B cell (primary cell): ENCODE results near the gene VIPAS39. TPM values are rescaled to one million over a fixed set of nuclear protein-coding genes. Genes with fewer than 3 reads are reported as not detected.

Experiments
- ATAC-seq: fragments of 200-7000 bp; cut with Tn5 transposase; one replicate; pipeline ENCODE4 v1.10.0; 2021; ENCODE audit warnings: low read depth, mild to moderate bottlenecking, moderate number of reproducible peaks, moderate library complexity
- CTCF ChIA-PET: fragments of 350-600 bp; sonication (Branson Sonifier 250); formaldehyde crosslinking; loops from one replicate; lab custom pipeline; 2021; ENCODE audit warnings: antibody characterized with exemption, inconsistent platforms; lab: Charles Lee
- POLR2A ChIA-PET: fragments of 350-600 bp; sonication (Branson Sonifier 250); formaldehyde crosslinking; loops from one replicate; lab custom pipeline; 2021; ENCODE audit warnings: antibody characterized with exemption; lab: Charles Lee
- DNase-seq: peaks from one replicate; pipeline ENCODE4 v3.0.0; 2013
- H2AFZ ChIP-seq: 2 replicates; pipeline ENCODE4 v1.6.1; 2012; ENCODE audit warnings: mild to moderate bottlenecking, low read depth, low read length; ENCODE audit not compliant: insufficient read depth, poor library complexity, severe bottlenecking
- H3K27ac ChIP-seq, 2 donors: 1 replicate in 1 of 2; 2 replicates in 1 of 2; pipeline ENCODE4 v1.5.1; 2012 to 2013; ENCODE audit warnings: low read length in 2 of 2, mild to moderate bottlenecking in 2 of 2, moderate library complexity in 1 of 2
- H3K27me3 ChIP-seq, 4 experiments: fragments of 200-600 bp in 1 of 4; sonication (generic) in 1 of 4; replicated peaks in 1 of 4; 1 replicate in 2 of 4; 2 replicates in 2 of 4; pipeline versions ENCODE4 v1.6.1 to v1.7.0; 2013 to 2016; ENCODE audit warnings: low read length in 3 of 4, mild to moderate bottlenecking in 2 of 4, mixed read lengths in 1 of 4, moderate library complexity in 1 of 4; ENCODE audit not compliant: insufficient read depth in 4 of 4, control insufficient read depth in 3 of 4; ENCODE audit errors: control extremely low read depth in 1 of 4
- H3K36me3 ChIP-seq, 2 experiments: replicated peaks in 1 of 2; 1 replicate in 1 of 2; 2 replicates in 1 of 2; pipeline versions ENCODE4 v1.6.1 to v1.7.1; 2013; ENCODE audit warnings: low read length in 1 of 2; ENCODE audit not compliant: insufficient read depth in 2 of 2, control insufficient read depth in 1 of 2; ENCODE audit errors: control extremely low read depth in 1 of 2, extremely low read depth in 1 of 2
- H3K4me1 ChIP-seq, 2 donors: fragments of 200-600 bp in 1 of 2; sonication (generic) in 1 of 2; 1 replicate in 1 of 2; 2 replicates in 1 of 2; pipeline versions ENCODE4 v1.5.1 to v1.6.1; 2013 to 2017; ENCODE audit warnings: low read length in 2 of 2; ENCODE audit not compliant: control insufficient read depth in 2 of 2, insufficient read depth in 2 of 2
- H3K4me2 ChIP-seq: replicated peaks from 2 replicates; pipeline ENCODE3; 2012; ENCODE audit warnings: mild to moderate bottlenecking, low read depth, low read length; ENCODE audit not compliant: poor library complexity, severe bottlenecking
- H3K4me3 ChIP-seq, 5 experiments: fragments of 200-600 bp in 1 of 5; sonication (generic) in 1 of 5; 1 replicate in 3 of 5; 2 replicates in 2 of 5; pipeline versions ENCODE4 v1.5.1 to v1.7.0; 2011 to 2016; ENCODE audit warnings: low read length in 4 of 5, mild to moderate bottlenecking in 4 of 5, low read depth in 2 of 5, control low read depth in 1 of 5, moderate library complexity in 1 of 5; ENCODE audit not compliant: insufficient read depth in 1 of 5; ENCODE audit errors: control extremely low read depth in 1 of 5, extremely low read depth in 1 of 5
- H3K79me2 ChIP-seq: fragments of 200-600 bp; sonication (generic); one replicate; pipeline ENCODE4 v1.6.0; 2016; ENCODE audit warnings: low read length; ENCODE audit not compliant: control insufficient read depth, insufficient read depth
- H3K9ac ChIP-seq: fragments of 200-600 bp; sonication (generic); 2 replicates; pipeline ENCODE4 v1.6.1; 2017; ENCODE audit warnings: mild to moderate bottlenecking, low read length, moderate library complexity
- H3K9me3 ChIP-seq, 3 donors: one replicate each; pipeline versions ENCODE4 v1.6.1 to v1.7.1; 2013; ENCODE audit warnings: low read length in 2 of 3; ENCODE audit not compliant: control insufficient read depth in 2 of 3, insufficient read depth in 1 of 3; ENCODE audit errors: control extremely low read depth in 1 of 3
- H4K20me1 ChIP-seq: 2 replicates; pipeline ENCODE4 v1.6.0; 2012; ENCODE audit warnings: mild to moderate bottlenecking, low read length; ENCODE audit not compliant: insufficient read depth, control insufficient read depth, poor library complexity, severe bottlenecking
- H3K27ac Mint-ChIP-seq: one replicate; pipeline ENCODE4 v1.8.0; 2021; ENCODE audit warnings: mixed read lengths
- H3K27me3 Mint-ChIP-seq: one replicate; pipeline ENCODE4 v1.8.0; 2021; ENCODE audit warnings: mixed read lengths
- H3K4me1 Mint-ChIP-seq: one replicate; pipeline ENCODE4 v1.8.0; 2021; ENCODE audit warnings: mixed read lengths
- H3K4me3 Mint-ChIP-seq: one replicate; pipeline ENCODE4 v1.8.0; 2021; ENCODE audit warnings: mixed read lengths
- H3K9me3 Mint-ChIP-seq: one replicate; pipeline ENCODE4 v1.8.0; 2022; ENCODE audit warnings: mixed read lengths; ENCODE audit not compliant: insufficient read depth
- EZH2 ChIP-seq: IDR thresholded peaks from 2 replicates; pipeline ENCODE4 v1.6.1; 2012; ENCODE audit warnings: borderline replicate concordance, low read depth, mild to moderate bottlenecking, moderate library complexity, low read length; ENCODE audit not compliant: insufficient read depth, poor library complexity, severe bottlenecking
- WGBS: methylation state at CpG from one replicate; pipeline ENCODE4 v1.1.5; 2013; ENCODE audit warnings: missing lambda C conversion rate; ENCODE audit not compliant: insufficient coverage; 5-methylcytosine and 5-hydroxymethylcytosine counted together
- intact Hi-C: fragments of 100-400 bp; cut with micrococcal nuclease; formaldehyde crosslinking; loops from one replicate; pipeline ENCODE4 v1.10.0; 2022
- polyA plus RNA-seq: library from polyadenylated mRNA; depleted of rRNA; stranded (reverse); fragments of >200 nt; gene quantifications from 2 replicates; pipeline ENCODE4 v1.2.3, GENCODE V29; 2012
- total RNA-seq, 2 donors: library from RNA; stranded (reverse); fragments of 120-200 nt in 1 of 2; gene quantifications; 1 replicate in 1 of 2; 2 replicates in 1 of 2; pipeline versions ENCODE4 v1.2.3 to v1.2.4, GENCODE V29; 2013 to 2022
- TF ChIP-seq, protein P1 (sequence below): fragments of 200-600 bp; IDR thresholded peaks from one replicate; pipeline ENCODE4 v1.8.0; 2022; ENCODE audit warnings: antibody characterized with exemption, mild to moderate bottlenecking

VIPAS39 gene
- total and polyA plus RNA-seq, 2 donors (not counting 1 experiment from before 2014, with no cell fraction given) = 17.4 to 25.9 TPM

DNA sequence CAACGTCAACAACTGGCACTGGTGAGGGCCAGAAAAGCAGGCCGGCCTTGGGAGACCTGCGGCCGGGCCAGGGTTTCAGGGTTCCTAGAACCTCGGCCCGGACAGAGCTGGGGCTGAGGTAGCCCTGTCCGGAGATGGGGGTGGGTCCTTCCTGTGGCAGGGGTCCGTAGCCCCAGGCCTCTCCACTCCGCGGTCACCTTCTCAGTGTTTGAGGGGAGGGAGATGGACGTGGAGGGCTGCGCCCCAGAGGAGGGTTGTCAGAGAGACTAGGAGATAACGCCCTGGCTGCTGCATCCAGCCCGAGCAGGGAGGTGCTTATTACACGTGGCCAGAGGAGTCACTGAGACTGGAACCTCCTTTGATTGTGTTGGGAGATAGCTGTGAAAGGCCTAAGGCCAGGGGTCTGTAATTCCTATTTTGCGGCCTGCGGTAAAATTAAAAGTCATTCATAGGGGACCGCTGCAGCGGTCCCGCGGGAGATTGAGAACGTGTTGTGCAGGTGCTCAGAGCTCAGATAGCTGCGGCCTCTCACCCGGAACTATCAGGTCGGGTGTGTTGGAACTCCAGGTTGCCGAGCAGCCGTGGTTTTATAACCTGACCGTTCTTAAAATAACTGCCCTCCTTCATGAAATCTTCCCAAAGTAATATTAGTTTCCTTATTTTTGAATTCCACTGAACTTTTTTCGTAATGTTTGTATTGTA lies 999 bp upstream of the VIPAS39 start:
- Histone ChIP-seq H3K79me2 (peaks cover 58% of the 10 kb centered on the region), H3K27ac (peak overlapping the region; percentile 80 to 91), H3K4me2 (peak overlapping the region; percentile 89), H4K20me1 (peaks cover 46% of the 10 kb centered on the region), H3K27me3 (no peaks in the 10 kb centered on the region), H3K4me1 (peaks cover 21 to 24% of the 10 kb centered on the region in 2 donors), H2AFZ (peak overlapping the region; percentile 98), H3K36me3 (peaks cover 7 to 35% of the 10 kb centered on the region in 2 experiments), H3K9ac (peak overlapping the region; percentile 91), H3K9me3 (no peaks in the 10 kb centered on the region), H3K4me3 (peak overlapping the region; percentile 72 to 99 (median 93))
- POLR2A ChIA-PET = interaction anchor here (2.0 kb wide), 1 partner anchor 81 kb away, joined by 9 read pairs; the partner anchor contains the start of genes SAMD15 and TMED8
- H3K27ac Mint-ChIP-seq = peak overlapping the region; percentile 99
- no peaks in the 10 kb centered on the region for H3K27me3 Mint-ChIP-seq
- H3K4me1 Mint-ChIP-seq = peaks cover 39% of the 10 kb centered on the region
- TF ChIP-seq, protein P1, sequence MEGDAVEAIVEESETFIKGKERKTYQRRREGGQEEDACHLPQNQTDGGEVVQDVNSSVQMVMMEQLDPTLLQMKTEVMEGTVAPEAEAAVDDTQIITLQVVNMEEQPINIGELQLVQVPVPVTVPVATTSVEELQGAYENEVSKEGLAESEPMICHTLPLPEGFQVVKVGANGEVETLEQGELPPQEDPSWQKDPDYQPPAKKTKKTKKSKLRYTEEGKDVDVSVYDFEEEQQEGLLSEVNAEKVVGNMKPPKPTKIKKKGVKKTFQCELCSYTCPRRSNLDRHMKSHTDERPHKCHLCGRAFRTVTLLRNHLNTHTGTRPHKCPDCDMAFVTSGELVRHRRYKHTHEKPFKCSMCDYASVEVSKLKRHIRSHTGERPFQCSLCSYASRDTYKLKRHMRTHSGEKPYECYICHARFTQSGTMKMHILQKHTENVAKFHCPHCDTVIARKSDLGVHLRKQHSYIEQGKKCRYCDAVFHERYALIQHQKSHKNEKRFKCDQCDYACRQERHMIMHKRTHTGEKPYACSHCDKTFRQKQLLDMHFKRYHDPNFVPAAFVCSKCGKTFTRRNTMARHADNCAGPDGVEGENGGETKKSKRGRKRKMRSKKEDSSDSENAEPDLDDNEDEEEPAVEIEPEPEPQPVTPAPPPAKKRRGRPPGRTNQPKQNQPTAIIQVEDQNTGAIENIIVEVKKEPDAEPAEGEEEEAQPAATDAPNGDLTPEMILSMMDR = no peak
- no peak for TF ChIP-seq EZH2
- peak overlapping the region; percentile 100 for H3K4me3 Mint-ChIP-seq
- CTCF ChIA-PET = interaction anchor here (0.7 to 4.3 kb wide), 9 partner anchors 42 to 248 kb away, joined by 3 to 20 read pairs (median 7); partner anchors contain the start of genes GSTZ1 and POMT2
- intact Hi-C loops = loop anchor here (1.0 to 5.0 kb wide), 5 partner anchors 92 to 496 kb away; partner anchors contain the start of gene SPTLC2
- WGBS = under 1% methylated on average over 25 of the region's 29 CpGs
- no peaks in the 10 kb centered on the region for H3K9me3 Mint-ChIP-seq
- DNase-seq = peak; percentile 67
- ATAC-seq = peak; percentile 1

DNA sequence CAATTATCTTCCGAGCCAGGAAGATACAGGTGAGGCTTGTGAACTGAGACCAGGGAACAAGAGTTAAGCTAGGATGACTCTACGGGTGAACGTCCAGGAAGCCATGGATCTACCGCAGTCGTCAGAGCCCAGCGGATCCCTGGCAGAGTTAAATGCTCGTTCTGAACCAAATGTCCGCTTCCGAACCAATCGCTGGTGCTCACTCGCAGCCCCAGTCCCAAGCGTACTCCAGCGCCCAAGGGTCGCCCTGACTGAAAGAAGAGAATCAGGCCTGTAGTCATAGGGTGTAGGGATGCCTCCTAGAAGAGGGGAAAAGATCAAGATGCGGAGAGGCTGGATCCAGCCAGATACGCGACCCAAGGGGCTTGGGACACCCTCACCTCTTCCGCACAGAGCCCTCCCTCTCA lies 283 bp downstream of the VIPAS39 start:
- H3K4me3 ChIP-seq = peak overlapping the region; percentile 72 to 99 (median 93)
- peak overlapping the region; percentile 24 to 91 for H3K27ac ChIP-seq
- intact Hi-C loops = loop anchor here (1.0 to 5.0 kb wide), 10 partner anchors 80 to 644 kb away; partner anchors contain the start of genes ADCK1, ALKBH1, CIPC and GSTZ1
- H4K20me1 ChIP-seq = peaks cover 35% of the 10 kb centered on the region
- H3K4me2 ChIP-seq = peak overlapping the region; percentile 89
- WGBS = under 1% methylated on average over 17 of the region's 18 CpGs
- H3K9me3 ChIP-seq = no peaks in the 10 kb centered on the region
- H3K27ac Mint-ChIP-seq = peak overlapping the region; percentile 99
- CTCF ChIA-PET = interaction anchor here (1.0 to 4.3 kb wide), 3 partner anchors 136 to 333 kb away, joined by 3 to 20 read pairs (median 13); partner anchors contain the start of genes GSTZ1 and POMT2
- no peak for TF ChIP-seq EZH2
- TF ChIP-seq, protein P1 = no peak
- H3K36me3 ChIP-seq = peaks cover 10 to 29% of the 10 kb centered on the region in 2 experiments
- POLR2A ChIA-PET = interaction anchor here (1.5 to 2.0 kb wide), 2 partner anchors 80 to 136 kb away, joined by 8 to 9 read pairs; partner anchors contain the start of genes GSTZ1, POMT2, SAMD15 and TMED8
- peaks cover 39% of the 10 kb centered on the region for H3K4me1 Mint-ChIP-seq
- DNase-seq = no peak
- no peaks in the 10 kb centered on the region for H3K9me3 Mint-ChIP-seq
- H3K4me1 ChIP-seq = peaks cover 21 to 24% of the 10 kb centered on the region in 2 donors
- H3K4me3 Mint-ChIP-seq = peak overlapping the region; percentile 100
- peak overlapping the region; percentile 98 for H2AFZ ChIP-seq
- no peak for ATAC-seq
- H3K27me3 Mint-ChIP-seq = no peaks in the 10 kb centered on the region
- H3K79me2 ChIP-seq = peaks cover 58% of the 10 kb centered on the region
- no peaks in the 10 kb centered on the region for H3K27me3 ChIP-seq
- peak overlapping the region; percentile 91 for H3K9ac ChIP-seq
